Measurements from ENCODE around the gene GSN. TPM values are rescaled to one million over a fixed set of nuclear protein-coding genes. Genes with fewer than 3 reads are reported as not detected.
A peak's percentile ranks its signal among the peaks of the same experiment; 100 is the strongest.

The GSN gene
- total RNA-seq, 4 donors from 2014 or later, result 364 to 571 (median 480) TPM

GRCh38 chr9:121280715-121281613 lies 13.0 kb downstream of the GSN start:
- H3K27ac ChIP-seq, result peak overlapping the region; percentile 73 to 99 (median 90)
- H3K4me3 ChIP-seq, result no peak overlapping the region
- H3K27me3 ChIP-seq, result no peaks in the 10 kb centered on the region
- H3K36me3 ChIP-seq, result no peaks in the 10 kb centered on the region
- no peak for DNase-seq
- no peaks in the 10 kb centered on the region for H3K9me3 ChIP-seq
- peaks cover 0 to 83% (median 21%) of the 10 kb centered on the region in 4 donors for H3K4me1 ChIP-seq
- TF ChIP-seq POLR2A (IDR thresholded peaks at IDR 0.05), result no peak
- TF ChIP-seq CTCF (IDR thresholded peaks at IDR 0.05), result peak in 1 of 6 experiments; percentile 11

GRCh38 chr9:121281614-121282276 lies 13.8 kb downstream of the GSN start:
- Histone ChIP-seq H3K9me3 (no peaks in the 10 kb centered on the region), H3K27ac (peak overlapping the region; percentile 73 to 99 (median 90)), H3K4me3 (no peak overlapping the region), H3K36me3 (no peaks in the 10 kb centered on the region), H3K4me1 (peaks cover 0 to 91% (median 22%) of the 10 kb centered on the region in 4 donors), H3K27me3 (no peaks in the 10 kb centered on the region)
- TF ChIP-seq CTCF (IDR thresholded peaks at IDR 0.05) (peak in 3 of 6 experiments; percentile 3 to 24 (median 16)), POLR2A (IDR thresholded peaks at IDR 0.05) (no peak)
- peak in 2 of 3 donors; percentile 95 for DNase-seq

- TF ChIP-seq CTCF (IDR thresholded peaks at IDR 0.05) (no peak), POLR2A (IDR thresholded peaks at IDR 0.05) (peak in 1 of 2 donors; percentile 23)
- peaks cover 0 to 97% (median 22%) of the 10 kb centered on the region in 4 donors for H3K4me1 ChIP-seq
- no peaks in the 10 kb centered on the region for H3K36me3 ChIP-seq
- peak in 1 of 3 donors; percentile 74 for DNase-seq
- H3K4me3 ChIP-seq, result no peak overlapping the region
- no peaks in the 10 kb centered on the region for H3K9me3 ChIP-seq
- peak overlapping the region; percentile 73 to 99 (median 90) for H3K27ac ChIP-seq
- no peaks in the 10 kb centered on the region for H3K27me3 ChIP-seq
These were observed 14.5 kb downstream of the GSN start for GRCh38 chr9:121282277-121283079.

- H3K9me3 ChIP-seq, result no peaks in the 10 kb centered on the region
- no peak overlapping the region for H3K4me3 ChIP-seq
- no peak for DNase-seq
- TF ChIP-seq CTCF (IDR thresholded peaks at IDR 0.05) (no peak), POLR2A (IDR thresholded peaks at IDR 0.05) (no peak)
- H3K36me3 ChIP-seq, result no peaks in the 10 kb centered on the region
- peak overlapping the region; percentile 73 to 99 (median 91) for H3K27ac ChIP-seq
- no peaks in the 10 kb centered on the region for H3K27me3 ChIP-seq
- H3K4me1 ChIP-seq, result peaks cover 0 to 99% (median 26%) of the 10 kb centered on the region in 4 donors
These were observed 15.1 kb downstream of the GSN start for GRCh38 chr9:121283080-121283398.

Measured in Peyer's patch (tissue), 4 donors.